ENCODE results near the gene FOLR3. TPM values are rescaled to one million over a fixed set of nuclear protein-coding genes. Genes with fewer than 3 reads are reported as not detected.
"Not testable (repeated sequence)": the region's sequence is repeated elsewhere in the genome, so short reads cannot be mapped to it uniquely, and the experiment has no call there.

Gene FOLR3
- total and polyA plus RNA-seq, 4 experiments from 2014 or later, result not detected

- H3K27ac Mint-ChIP-seq; H3K4me1 Mint-ChIP-seq; CTCF ChIA-PET (ENCODE audit: partially characterized antibody); H3K9me3 ChIP-seq (ENCODE audit: control insufficient read depth in 1 of 2, low read length in 2 of 2); H3K36me3 Mint-ChIP-seq; H3K27ac ChIP-seq (ENCODE audit: low read depth, low read length); POLR2A ChIA-PET (ENCODE audit: partially characterized antibody); H3K9me3 Mint-ChIP-seq; H3K4me3 Mint-ChIP-seq; H3K36me3 ChIP-seq (ENCODE audit: insufficient read depth, low read length); H3K4me3 ChIP-seq (ENCODE audit: low read length in 2 of 2); H3K4me1 ChIP-seq (ENCODE audit: insufficient read depth, low read length); H3K27me3 ChIP-seq (ENCODE audit: insufficient read depth, low read length); DNase-seq: not testable (repeated sequence)
- H3K27me3 Mint-ChIP-seq, result peaks cover 8 to 12% of the 10 kb centered on the region in 2 donors
- intact Hi-C loops (cut with micrococcal nuclease), result loop anchor here (5.0 kb wide), 1 partner anchor 251 kb away; the partner anchor contains the start of gene CLPB
These were observed 46.0 kb downstream of the FOLR3 start for GRCh38 chr11:72181553-72181958.

- no peaks in the 10 kb centered on the region for H3K36me3 ChIP-seq (ENCODE audit: insufficient read depth, low read length)
- H3K27me3 ChIP-seq (ENCODE audit: insufficient read depth, low read length), result no peaks in the 10 kb centered on the region
- H3K4me3 Mint-ChIP-seq, result no peak overlapping the region
- no peak overlapping the region for H3K27ac ChIP-seq (ENCODE audit: low read depth, low read length)
- POLR2A ChIA-PET (ENCODE audit: partially characterized antibody), result no interaction called here
- H3K36me3 Mint-ChIP-seq, result no peaks in the 10 kb centered on the region
- no peak overlapping the region for H3K4me3 ChIP-seq (ENCODE audit: low read length in 2 of 2)
- H3K4me1 Mint-ChIP-seq, result peaks cover 0 to 3% (median 2%) of the 10 kb centered on the region in 4 donors
- no peaks in the 10 kb centered on the region for H3K4me1 ChIP-seq (ENCODE audit: insufficient read depth, low read length)
- H3K9me3 ChIP-seq (ENCODE audit: control insufficient read depth in 1 of 2, low read length in 2 of 2), result no peaks in the 10 kb centered on the region
- DNase-seq, result no peak
- H3K9me3 Mint-ChIP-seq, result no peaks in the 10 kb centered on the region
- H3K27me3 Mint-ChIP-seq, result peaks cover 2% of the 10 kb centered on the region in 2 donors
- intact Hi-C loops (cut with micrococcal nuclease), result no loop called here
- CTCF ChIA-PET (ENCODE audit: partially characterized antibody), result interaction anchor here (0.6 to 1.5 kb wide), 2 partner anchors 8 to 26 kb away, joined by 3 to 4 read pairs; no protein-coding TSS in a partner anchor
- no peak overlapping the region for H3K27ac Mint-ChIP-seq
These were observed 52.7 kb downstream of the FOLR3 start for GRCh38 chr11:72188267-72188666.

Other genes starting within 250 kb of the FOLR3 start
- gene XNDC1N, start 207.1 kb upstream of the FOLR3 start, total RNA-seq, result 10 to 100 TPM; 25.3 to 26.2 TPM
- gene XNDC1N, start 207.1 kb upstream of the FOLR3 start, polyA plus RNA-seq, result 1 to 10 TPM; 4.3 to 4.6 TPM
- gene RNF121, start 206.7 kb upstream of the FOLR3 start, total RNA-seq, result 10 to 100 TPM; 28.0 to 33.0 TPM
- 1 to 10 TPM; 7.5 to 8.2 TPM for gene RNF121, start 206.7 kb upstream of the FOLR3 start, polyA plus RNA-seq
- gene IL18BP, start 136.8 kb upstream of the FOLR3 start, total RNA-seq, result 10 to 100 TPM; 21.4 to 26.2 TPM
- 10 to 100 TPM; 13.8 to 19.7 TPM for gene IL18BP, start 136.8 kb upstream of the FOLR3 start, polyA plus RNA-seq
- gene NUMA1, start 55.2 kb upstream of the FOLR3 start, total RNA-seq, result 100 to 1,000 TPM; 376 to 380 TPM
- 100 to 1,000 TPM in 1 of 2 donors, 1 to 10 TPM in 1; 4.0 to 100 TPM for gene NUMA1, start 55.2 kb upstream of the FOLR3 start, polyA plus RNA-seq
- 1 to 10 TPM; 4.2 to 4.5 TPM for gene LRRC51, start 54.9 kb upstream of the FOLR3 start, total RNA-seq
- gene LRRC51, start 54.9 kb upstream of the FOLR3 start, polyA plus RNA-seq, result 1 to 10 TPM; 4.0 to 5.3 TPM
- 10 to 100 TPM; 66.8 to 68.6 TPM for gene LAMTOR1, start 32.4 kb upstream of the FOLR3 start, total RNA-seq
- 100 to 1,000 TPM in 1 of 2 donors, 10 to 100 TPM in 1; 77.5 to 105 TPM for gene LAMTOR1, start 32.4 kb upstream of the FOLR3 start, polyA plus RNA-seq
- gene TOMT, start 29.8 kb upstream of the FOLR3 start, total RNA-seq, result not detected
- not detected for gene TOMT, start 29.8 kb upstream of the FOLR3 start, polyA plus RNA-seq
- gene ANAPC15, start 23.0 kb upstream of the FOLR3 start, total RNA-seq, result 10 to 100 TPM; 38.6 to 40.2 TPM
- gene ANAPC15, start 23.0 kb upstream of the FOLR3 start, polyA plus RNA-seq, result 100 to 1,000 TPM in 1 of 2 donors, 10 to 100 TPM in 1; 84.5 to 105 TPM
- gene FOLR1, start 56.4 kb downstream of the FOLR3 start, total RNA-seq, result not detected
- not detected for gene FOLR1, start 56.4 kb downstream of the FOLR3 start, polyA plus RNA-seq
- gene FOLR2, start 81.1 kb downstream of the FOLR3 start, total RNA-seq, result not detected
- not detected for gene FOLR2, start 81.1 kb downstream of the FOLR3 start, polyA plus RNA-seq
- gene INPPL1, start 89.0 kb downstream of the FOLR3 start, total RNA-seq, result 100 to 1,000 TPM; 145 to 152 TPM
- 10 to 100 TPM in 1 of 2 donors, 1 to 10 TPM in 1; 4.0 to 10.2 TPM for gene INPPL1, start 89.0 kb downstream of the FOLR3 start, polyA plus RNA-seq
- not detected for gene PHOX2A, start 108.5 kb downstream of the FOLR3 start, total RNA-seq
- gene PHOX2A, start 108.5 kb downstream of the FOLR3 start, polyA plus RNA-seq, result not detected

Measured in CD4-positive, alpha-beta memory T cell (primary cell).